GM12878 (cell line): Measurements from ENCODE around the gene ATXN7L1.

Experiments
- CEBPZ ChIP-seq: fragments of 150-350 bp; IDR thresholded peaks from 2 replicates; pipeline ENCODE4 v1.6.1; 2016; ENCODE audit warnings: low read depth, low read length
- KDM1A ChIP-seq: fragments of 200-600 bp; sonication (generic); IDR thresholded peaks from 2 replicates; pipeline ENCODE4 v1.6.1; 2016; ENCODE audit warnings: borderline replicate concordance
- POLR2A ChIP-seq: IDR thresholded peaks from 2 replicates; pipeline ENCODE4 v1.6.1; 2011; ENCODE audit warnings: low read depth, mild to moderate bottlenecking, low read length
- RFX5 ChIP-seq: IDR thresholded peaks from 2 replicates; pipeline ENCODE4 v1.6.1; 2011; ENCODE audit warnings: low read depth, low read length, improper control_type of control experiment

DNA sequence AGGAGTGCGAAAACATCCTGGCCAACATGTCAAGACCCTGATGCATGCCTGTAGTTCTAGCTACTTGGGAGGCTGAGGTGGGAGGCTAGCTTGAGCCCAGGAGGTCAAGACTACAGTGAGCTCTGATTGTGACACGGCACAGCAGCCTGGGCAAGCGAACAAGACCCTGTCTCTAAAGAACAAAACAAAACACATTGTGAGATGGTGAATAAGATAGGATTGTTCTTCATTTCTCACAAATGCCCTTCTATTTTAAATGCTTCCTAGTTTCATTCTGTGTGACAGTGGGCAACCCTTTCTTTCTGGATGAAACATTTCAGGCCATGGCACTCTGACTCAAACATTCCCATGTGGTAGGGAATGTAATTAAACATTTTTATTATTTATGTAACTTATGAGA lies 308.6 kb downstream of the ATXN7L1 start:
- no peak for TF ChIP-seq CEBPZ
- TF ChIP-seq POLR2A, result no peak
- no peak for TF ChIP-seq RFX5
- no peak for TF ChIP-seq KDM1A
